HL-60/S4 treated with phorbol 12-myristate 13-acetate at 8.2 ng/mL for 4 days and 3 days (cell line): ENCODE data around the gene THEM4.

Source experiments
- in situ Hi-C: fragments of 300-500 bp; cut with MboI; formaldehyde crosslinking; loops from 2 replicates; pipeline ENCODE4 v1.15.0; 2022; ENCODE audit warnings: low sequenced_read_pairs

Gene THEM4

DNA sequence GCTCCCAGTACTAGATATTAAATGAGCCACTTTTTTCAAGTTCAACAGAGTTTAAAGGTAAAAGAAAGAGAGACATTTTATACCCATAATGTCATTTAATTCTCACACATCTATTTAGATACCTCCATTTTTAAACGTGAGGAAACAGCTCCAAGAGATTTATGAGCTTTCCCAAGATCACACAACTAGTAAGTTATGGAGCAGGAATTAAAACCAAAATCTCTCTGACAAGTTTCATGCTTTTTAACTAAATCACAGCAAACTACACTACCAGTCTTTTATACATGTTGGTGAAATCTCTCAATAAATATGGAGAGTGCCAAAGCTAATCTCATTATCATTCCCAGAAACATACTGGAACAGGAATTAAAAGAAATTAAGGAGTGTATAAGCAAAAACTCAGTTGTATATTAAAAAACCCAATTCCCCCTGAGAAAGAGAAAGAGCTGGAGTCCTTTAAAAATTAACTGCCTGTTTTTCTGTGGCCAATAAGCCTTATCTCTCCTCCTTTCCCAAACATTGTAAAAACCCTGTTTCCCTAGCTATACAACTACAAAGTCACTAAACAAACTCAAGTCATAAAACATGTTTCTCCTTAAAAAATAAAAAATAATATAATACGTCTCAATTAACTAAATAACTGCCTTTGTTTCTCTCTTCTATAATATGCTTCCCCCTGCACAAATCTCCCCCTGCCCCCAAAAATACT lies 26.7 kb upstream of the THEM4 start:
- in situ Hi-C loops = loop anchor here (10.0 kb wide), 1 partner anchor 59 kb away; the partner anchor contains the start of gene S100A10

DNA sequence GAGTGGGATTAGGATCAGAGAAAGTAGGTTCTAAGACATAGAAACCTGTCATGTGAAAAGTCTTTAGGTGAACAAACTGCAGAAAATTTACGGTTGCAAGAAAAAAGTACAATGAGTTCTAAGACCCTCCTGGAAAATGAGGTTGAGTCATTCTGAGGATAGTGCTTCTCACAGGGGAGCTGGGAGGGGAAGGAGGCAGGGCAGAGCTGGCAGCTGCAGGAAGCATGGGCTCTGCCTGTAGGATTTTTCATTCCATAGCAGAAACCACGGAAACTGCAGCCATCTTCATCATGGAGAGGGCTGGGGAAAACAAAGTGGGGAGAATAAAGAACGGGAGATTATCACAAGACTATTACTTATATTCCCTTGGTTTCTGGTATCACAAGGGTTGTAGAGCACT lies 25.8 kb upstream of the THEM4 start:
- in situ Hi-C loops = loop anchor here (10.0 kb wide), 1 partner anchor 60 kb away; the partner anchor contains the start of gene S100A10

DNA sequence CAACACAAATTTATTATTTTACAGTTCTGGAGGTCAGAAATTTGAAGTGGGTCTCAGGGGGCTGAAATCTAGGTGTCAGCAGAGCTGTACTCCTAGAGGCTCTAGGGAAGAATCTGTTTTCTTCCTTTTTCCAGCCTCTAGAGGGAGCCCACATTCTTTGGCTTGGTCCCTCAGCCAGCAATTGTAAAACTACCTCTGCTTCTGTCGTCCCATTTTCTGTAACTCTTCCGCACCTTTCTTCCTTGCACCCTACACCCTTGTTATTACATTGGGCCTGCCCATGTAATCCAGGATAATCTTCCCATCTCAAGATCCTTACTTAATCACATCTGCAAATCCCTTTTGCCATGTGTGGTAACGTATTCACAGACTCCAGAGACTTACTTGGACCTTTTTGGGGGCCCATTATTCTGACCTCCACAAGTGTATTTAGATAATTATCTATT lies 24.8 kb upstream of the THEM4 start:
- in situ Hi-C loops = loop anchor here (10.0 kb wide), 1 partner anchor 61 kb away; the partner anchor contains the start of gene S100A10

DNA sequence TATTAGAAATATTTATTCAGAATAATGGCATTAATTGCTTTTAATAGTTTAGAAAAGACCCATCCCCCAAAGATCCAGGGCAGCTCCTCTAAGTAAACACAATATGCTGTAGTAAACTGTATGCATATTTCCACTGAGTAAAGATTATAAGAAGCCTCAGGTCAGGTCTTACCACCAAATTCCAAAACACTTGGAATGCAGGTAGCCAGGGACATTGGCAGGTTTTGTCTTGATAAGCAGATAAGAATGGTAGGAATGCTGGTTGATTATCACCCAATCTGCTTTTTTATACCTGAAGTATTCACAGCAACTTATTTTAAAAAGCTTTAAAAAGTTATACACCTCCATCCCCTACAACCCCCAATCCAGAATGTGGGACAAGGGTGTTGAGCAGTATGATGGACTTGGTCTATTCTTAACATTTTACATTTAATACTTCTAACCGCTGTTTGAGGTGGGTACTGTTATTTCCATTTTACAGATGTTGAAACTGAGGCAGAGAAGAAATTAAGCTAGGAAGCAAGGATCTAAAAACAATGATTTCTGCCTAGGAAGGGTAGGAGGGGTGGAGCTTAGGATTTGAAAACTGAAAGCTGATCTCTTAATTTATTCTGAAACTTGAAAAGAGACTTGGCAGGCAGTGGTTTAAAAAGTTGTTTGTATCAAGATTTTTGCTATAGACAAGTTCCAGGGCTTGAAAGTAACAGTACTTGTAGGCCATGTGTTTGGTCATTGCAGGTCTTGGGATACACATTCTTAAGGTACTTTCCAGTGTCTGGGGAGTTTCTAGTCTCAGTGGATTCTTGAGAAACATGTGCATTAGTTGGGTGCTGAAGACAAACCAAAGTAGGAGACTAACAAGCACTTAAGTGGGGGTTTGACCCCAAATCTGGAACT lies 15.6 kb upstream of the THEM4 start:
- in situ Hi-C loops = loop anchor here (25.0 kb wide), 1 partner anchor 262 kb away; no protein-coding TSS in a partner anchor

DNA sequence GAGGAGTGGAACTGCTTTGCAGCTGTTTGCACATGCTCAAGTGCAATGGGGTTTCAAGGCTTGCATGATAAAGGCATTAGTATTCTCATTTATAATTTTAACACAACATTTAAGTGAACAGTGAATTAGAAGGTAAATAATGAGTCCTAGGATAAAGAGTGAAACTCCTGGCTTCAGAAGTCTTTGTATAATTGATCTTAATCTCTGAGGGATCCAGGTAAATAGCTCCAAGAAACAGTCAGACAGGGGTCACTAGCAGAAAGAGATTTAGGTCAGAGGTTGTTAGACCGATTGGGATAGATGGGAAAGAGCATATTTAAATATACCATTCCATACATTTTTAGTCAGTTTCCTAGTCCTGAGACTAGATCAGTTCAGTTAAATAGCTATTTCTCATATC lies 14.1 kb upstream of the THEM4 start:
- in situ Hi-C loops = loop anchor here (25.0 kb wide), 1 partner anchor 264 kb away; no protein-coding TSS in a partner anchor

DNA sequence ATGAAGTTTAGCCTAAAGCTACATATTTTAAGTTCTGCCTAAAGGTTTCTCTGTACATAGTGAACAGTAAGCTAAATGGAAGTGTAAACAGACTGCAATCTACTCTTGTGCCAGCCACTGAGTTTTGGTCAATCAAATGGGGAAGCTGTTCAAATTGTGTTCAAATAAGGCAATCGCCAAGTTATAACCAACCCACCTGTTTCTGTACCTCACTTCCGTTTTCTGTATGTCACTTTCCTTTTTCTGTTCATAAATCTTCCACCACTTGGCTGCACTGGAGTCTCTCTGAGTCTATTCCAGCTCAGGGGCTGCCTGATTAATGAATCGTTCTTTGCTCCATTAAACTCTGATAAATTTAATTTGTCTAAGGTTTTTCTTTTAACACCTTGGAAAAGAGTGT lies 10.8 kb upstream of the THEM4 start:
- in situ Hi-C loops = loop anchor here (25.0 kb wide), 1 partner anchor 267 kb away; no protein-coding TSS in a partner anchor

DNA sequence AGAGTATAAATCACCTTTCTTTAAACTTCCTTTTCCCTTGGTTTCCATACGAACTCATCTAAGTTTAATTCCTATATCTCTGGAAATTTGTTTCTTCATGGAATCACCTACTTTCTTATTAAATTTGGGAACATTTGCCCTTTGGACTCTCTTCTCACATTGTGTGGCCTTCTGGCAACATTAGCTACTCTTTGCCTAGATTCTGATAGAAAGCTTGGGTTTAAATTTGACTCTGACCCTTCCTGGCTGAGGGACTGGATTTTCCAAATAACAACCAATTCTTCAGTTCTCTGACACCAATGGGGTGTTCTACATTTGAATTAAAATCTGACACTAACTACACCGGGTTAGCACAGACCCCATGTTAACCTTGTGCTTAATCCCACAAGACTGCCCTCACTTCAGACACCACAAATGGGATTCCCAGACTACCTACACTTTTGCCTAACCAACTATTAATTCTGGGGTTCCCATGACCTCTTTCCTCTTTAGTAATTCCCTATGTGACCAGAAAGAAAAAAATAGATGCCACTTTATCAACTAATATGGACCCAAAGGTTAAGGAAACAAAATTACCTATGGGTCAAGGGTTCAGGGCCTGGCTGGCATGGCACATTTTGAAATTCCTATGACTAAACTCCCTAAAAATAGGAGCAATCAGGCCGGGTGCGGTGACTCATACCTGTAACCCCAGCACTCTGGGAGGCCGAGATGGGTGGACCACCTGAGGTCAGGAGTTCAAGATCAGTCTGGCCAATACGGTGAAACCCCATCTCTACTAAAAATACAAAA lies 9.7 kb upstream of the THEM4 start:
- in situ Hi-C loops = loop anchor here (25.0 kb wide), 1 partner anchor 268 kb away; no protein-coding TSS in a partner anchor

DNA sequence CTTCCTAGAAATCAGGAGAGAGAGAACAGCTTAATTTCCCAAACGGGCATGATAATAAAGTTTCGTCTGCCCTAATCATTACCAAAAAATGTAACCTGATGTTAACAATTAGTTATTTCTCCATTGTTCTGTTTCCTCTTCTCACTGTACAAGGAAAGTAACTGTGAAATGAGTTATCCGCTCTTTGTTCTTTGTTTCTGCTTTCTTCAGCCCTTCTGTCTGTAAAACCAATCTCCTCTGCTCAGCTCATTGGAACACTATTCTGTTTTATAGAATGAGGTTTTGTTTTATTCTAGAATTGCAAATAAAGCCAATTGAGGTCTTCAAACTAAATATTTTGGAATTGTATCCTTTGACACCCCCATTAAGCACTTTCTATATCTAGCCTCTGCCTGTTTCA lies 8.8 kb upstream of the THEM4 start:
- in situ Hi-C loops = loop anchor here (25.0 kb wide), 1 partner anchor 269 kb away; no protein-coding TSS in a partner anchor

DNA sequence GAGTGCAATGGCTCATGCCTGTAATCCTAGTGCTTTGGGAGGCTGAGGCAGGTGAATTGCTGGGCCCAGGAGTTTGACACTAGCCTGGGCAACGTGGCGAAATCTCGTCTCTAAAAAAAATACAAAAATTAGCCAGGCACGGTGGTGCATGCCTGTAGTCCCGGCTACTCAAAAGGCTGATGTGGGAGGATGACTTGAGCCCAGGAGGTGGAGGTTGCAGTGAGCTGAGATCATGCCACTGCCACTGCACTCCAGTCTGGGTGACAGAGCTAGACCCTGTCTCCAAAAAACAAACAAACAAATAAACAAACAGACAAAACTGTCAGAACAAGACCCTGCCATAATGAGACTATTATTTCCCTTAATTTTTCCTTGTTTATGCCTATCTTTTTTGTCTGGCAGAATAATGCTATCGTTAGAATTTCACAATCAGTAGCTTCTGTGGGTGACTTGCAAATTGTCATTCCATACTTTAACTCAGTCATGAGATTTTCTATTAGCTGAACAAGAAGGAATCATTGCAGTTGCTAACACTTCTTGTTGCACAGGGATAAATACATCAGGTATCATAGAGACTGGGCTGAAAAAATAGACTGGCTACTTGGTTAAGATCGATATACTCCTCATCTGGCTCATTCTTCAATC lies 7.5 kb upstream of the THEM4 start:
- in situ Hi-C loops = loop anchor here (25.0 kb wide), 1 partner anchor 270 kb away; no protein-coding TSS in a partner anchor

DNA sequence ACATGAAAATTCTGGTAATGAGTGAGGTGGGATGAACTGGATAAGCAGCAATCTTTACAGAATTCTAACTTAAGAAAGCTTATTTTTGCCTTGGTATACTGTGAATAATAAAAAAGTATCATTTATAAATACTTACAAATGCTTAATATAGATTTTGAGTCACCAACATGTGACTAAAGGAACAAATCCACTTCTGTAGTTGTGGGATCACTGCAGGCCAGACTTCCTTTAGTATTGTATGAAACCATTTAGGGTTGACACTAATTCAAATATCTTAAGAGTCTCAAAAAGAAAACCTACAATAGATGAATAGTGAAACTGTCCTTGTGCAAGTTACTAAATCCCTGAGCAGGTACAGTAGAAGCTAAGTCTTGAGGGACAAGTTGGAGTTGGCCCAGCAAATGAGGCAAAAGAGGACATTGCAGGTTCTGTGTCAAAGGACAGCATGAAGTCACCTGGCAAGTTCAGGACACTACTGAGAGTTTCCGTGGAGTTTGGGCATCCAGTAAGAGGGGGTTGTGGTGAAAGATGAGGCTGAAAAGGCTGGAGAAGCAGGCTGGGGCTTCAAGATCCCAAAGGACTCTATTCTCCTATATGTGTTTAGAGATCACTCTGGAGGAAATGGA lies 5.9 kb upstream of the THEM4 start:
- in situ Hi-C loops = loop anchor here (25.0 kb wide), 1 partner anchor 272 kb away; no protein-coding TSS in a partner anchor

DNA sequence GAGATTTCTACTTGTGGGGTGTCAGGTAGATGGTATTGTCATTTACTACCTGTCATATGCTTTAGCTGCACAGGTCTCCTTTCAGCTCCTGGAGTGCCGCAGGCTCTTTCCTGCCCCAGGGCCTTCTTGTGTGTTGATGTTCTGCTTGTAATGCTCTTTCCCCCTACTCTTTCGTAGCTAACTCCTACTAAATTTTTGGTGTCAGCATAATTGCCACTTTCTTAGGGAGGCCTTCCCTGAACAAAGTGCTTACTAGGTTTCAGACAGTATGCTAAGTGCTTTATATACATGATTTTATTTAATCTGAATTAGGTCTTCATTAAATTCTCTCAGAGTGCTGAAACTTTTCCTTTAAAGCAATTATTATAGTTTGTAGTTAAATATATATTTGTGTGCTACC lies 4.8 kb upstream of the THEM4 start:
- in situ Hi-C loops = loop anchor here (25.0 kb wide), 1 partner anchor 273 kb away; no protein-coding TSS in a partner anchor

DNA sequence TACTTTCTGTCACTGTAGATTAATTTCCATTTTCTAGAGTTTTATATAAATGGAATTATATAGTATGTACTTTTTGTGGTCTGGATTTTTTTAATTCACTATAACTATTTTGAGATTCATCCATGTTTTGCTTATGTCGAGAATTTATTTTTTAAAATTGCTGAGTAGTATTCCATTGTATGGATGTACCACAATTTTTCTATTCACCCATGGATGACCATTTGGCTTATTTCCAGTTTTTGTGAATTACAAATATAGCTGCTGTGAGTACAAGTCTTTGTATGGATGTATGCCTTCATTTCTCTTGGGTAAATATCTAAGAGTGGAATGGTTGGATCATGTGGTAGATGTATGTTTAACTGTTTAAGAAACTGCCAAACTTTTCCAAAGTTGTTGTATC lies 3.7 kb upstream of the THEM4 start:
- in situ Hi-C loops = loop anchor here (25.0 kb wide), 1 partner anchor 274 kb away; no protein-coding TSS in a partner anchor

DNA sequence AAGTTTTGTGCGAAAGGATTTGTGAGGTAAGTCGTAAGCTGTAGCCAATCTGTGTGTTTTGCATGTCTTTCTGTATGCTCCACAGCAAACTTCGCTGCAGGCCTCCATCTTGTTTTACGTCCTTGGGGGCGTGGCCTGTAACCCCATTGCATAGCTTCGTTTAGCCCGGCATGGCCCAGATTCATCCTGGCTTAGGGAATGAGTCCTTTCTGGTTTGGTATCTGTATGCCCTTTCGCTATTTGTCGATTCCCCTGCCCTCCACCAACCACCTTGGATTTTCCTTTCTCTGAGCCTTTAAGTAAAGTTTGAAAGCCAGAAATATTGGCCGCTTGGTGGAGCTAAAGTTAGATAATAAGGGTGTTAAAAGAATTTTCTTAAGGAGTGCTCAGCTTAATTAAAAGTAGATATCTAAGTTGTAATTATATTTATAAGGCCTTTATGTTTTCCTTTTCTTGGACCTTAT lies 1.1 kb downstream of the THEM4 start:
- in situ Hi-C loops = loop anchor here (25.0 kb wide), 1 partner anchor 279 kb away; no protein-coding TSS in a partner anchor

DNA sequence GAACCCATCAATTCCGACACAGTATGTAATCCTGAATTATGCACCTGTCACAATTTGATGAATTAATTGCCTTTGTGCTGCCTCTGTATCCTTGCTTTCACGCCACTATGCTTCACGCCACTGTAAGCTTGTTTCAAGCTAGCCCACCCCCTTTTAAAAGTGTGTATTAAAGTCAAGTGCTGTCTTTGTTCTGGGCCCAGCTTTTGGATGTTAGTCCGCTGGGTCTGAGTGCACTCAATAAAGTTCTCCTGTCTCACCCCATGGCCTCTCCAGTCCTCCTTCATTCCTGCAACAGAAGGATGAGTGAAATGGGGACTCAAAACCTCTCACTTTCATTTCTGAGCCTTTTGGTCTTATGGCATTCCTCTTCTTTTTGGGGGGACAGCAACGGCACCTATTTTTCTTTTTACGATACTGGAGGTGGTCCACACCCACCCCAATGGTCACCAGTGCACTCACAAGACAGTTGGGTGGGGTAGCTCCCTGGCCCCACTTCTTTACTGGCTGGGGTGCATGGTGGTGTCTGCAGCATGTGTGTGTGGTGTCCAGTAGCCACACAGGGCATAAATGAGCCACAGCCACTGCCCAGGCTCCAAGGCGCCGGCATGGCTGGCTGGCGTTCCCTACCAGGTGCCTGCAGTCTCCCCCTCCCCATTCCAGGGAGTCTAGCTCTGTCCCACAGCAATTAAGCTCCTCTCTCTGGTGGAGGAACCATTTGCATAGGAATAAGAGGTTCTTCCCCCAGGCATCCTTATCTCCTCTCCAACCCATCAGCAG lies 1.8 kb downstream of the THEM4 start:
- in situ Hi-C loops = loop anchor here (25.0 kb wide), 1 partner anchor 280 kb away; no protein-coding TSS in a partner anchor

DNA sequence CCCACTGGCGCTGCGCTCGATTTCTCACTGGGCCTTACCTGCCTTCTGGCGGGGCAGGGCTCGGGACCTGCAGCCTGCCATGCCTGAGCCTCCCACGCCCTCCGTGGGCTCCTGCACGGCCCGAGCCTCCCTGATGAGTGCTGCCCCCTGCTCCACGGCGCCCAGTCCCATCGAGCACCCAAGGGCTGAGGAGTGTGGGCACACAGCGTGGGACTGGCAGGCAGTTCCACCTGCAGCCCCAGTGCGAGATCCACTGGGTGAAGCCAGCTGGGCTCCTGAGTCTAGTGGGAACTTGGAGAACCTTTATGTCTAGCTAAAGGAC lies 3.0 kb downstream of the THEM4 start:
- in situ Hi-C loops = loop anchor here (25.0 kb wide), 1 partner anchor 281 kb away; no protein-coding TSS in a partner anchor

DNA sequence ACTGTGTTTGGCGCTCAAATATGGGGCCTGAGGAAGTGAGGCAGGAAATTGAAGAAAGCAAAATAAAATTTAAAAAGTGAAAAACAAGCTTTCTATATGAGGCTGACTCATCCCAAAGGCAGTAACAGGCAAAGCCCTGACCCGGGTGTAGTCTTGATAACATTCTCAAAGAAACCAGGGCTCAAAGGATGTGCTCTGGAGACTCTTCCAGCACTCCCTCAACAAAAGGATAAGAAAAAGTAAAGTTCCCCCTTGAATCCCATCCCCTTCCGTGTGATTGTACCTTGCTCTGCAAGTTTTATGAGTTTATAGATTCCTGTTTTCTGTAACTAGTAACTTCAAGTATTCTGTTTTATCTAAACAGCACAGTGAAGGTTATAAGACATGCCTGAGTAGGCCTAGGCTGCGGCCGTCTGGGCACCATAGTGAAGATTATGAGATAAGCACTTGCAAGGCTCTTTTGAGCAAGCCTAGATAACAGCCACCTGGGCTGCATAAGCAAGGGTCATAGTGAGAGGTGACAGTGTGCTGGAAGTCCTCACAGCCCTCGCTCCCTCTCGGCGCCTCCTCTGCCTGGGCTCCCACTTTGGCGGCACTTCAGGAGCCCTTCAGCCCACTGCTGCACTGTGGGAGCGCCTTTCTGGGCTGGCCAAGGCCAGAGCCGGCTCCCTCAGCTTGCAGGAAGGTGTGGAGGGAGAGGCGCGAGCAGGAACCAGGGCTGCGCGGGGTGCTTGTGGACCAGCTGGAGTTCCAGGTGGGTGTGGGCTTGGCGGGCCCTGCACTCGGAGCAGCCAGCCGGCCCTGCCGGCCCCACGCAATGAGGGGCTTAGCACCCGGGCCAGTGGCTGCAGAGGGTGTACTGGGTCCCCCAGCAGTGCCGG lies 3.6 kb downstream of the THEM4 start:
- in situ Hi-C loops = loop anchor here (25.0 kb wide), 1 partner anchor 282 kb away; no protein-coding TSS in a partner anchor

DNA sequence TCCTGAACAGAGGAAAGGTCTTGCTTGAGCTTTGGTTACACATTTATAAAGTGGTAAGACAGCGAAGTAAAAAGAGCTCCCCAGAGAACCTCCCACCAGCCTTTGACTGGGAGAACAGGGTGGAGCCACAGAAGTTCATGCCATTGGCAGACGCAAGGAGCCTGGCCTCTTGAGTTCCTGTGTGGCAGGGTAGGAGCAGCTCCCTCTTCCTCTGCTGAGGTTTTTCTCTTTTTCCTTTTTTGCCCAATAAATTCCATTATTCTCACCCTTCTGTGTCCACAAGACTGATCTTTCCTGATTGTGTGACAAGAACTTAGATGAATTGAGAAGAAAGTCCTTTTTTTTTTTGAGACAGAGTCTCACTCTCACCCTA lies 4.3 kb downstream of the THEM4 start:
- in situ Hi-C loops = loop anchor here (25.0 kb wide), 1 partner anchor 282 kb away; no protein-coding TSS in a partner anchor
